ENCODE results near the gene USP24.
"Not testable (repeated sequence)": the region's sequence is repeated elsewhere in the genome, so short reads cannot be mapped to it uniquely, and the experiment has no call there.

The USP24 gene

DNA sequence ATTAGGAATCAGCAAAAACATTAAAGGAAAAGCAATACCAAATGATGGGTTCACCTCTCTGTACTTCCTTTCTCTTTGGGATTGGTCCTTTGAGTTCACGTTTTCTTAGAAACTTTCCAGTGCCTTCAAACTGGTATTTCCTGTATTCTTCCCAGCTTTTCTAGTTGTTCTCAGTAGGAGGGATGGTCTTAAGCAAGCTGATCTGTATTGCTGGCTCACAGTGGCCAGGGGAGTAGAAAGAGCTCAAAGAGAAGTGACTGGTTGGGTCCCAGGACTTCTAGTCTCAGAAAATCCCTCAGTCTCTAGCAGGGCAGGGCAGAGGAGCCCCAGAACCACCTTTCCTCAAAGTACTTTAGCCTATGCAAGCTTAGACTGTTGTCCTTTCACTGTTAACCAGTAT, 10.1 kb upstream of the USP24 start:
- DNase-seq = no peak

DNA sequence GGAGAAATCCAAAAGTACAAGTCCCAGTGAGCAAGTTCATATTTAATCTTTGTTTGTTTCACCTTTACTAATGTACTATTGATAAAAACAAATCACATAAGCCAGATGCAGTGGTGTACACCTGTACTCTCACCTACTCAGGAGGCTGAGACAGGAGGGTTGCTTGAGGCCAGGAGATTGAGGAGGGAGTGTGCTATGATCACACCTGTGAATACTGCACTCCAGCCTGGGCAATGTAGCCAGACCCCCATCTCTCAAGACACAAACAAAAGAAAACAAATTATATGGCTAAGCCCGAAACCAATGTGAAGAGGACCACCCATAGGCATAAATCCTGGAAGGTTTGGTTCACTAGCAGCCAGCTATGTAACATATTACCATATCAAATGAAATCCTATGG, 9.6 kb upstream of the USP24 start:
- no peak for DNase-seq

DNA sequence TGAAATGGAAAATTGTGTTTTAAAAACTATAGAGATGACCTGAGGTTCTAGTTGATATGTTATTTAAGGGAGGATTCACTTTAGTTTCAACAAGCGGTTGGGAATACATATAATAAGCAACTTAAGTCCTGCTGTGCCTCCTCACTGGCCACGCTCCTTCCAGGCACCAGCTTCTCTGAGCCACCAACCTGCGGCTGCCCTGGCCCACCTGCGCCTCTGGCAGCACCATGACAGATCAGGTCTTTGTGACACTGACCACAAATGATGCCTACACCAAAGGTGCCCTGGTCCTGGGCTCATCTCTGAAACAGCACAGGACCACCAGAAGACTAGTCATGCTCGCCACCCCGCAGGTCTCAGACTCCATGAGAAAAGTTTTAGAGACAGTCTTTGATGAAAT, 7.0 kb upstream of the USP24 start:
- DNase-seq = no peak

DNA sequence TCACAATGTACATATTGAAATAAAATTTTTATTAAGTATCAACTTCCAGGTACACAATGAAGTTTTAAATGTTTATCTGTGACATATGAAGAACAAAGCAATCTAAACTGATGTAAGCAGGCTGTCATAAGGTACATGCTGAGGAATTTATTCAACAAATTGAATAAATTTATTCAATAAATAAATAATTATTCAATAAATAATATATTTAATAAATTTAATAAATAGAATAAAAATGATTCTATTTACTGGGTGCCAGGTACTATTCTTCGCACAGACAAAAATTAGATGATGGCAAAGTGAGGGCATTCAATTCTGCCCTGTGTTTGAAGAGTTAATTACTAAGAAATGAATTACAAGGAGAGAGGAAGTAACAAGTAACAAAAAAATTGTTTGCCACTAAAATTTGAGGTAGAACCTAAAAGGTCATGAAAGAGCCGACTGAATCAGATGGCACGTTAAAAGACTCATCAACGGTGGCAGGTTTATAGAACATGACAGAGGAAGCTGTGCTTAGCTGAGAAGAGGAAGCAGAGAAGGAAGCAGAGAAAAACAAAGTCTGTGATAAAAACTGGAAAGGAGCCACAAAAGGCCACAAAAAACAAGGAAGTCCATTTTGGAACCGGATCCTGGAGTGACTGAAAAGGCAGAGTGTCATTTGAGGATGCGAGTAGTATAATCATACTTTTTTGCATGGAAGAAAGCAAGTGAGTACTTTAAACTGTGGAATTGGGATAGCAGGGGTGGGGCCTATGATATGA, 2.2 kb upstream of the USP24 start:
- DNase-seq = no peak

DNA sequence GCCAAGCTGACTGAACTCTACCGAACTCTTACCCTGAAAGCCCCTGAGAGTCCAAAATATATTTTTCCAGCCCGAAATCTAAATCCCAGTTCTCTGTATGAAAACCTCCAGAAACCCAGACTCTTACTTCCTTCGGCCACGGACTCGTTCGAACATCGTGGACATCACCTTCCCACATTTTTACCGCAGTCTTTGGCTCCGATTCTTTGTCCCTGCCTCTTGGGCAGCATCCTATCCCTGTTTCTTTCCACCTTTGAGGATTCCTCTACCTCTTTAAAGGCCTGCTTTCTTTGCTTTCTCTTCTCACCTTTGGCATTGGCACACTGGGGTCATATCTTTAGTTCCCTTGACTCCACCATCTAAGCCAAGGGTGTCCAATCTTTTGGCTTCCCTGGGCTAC, 932 bp upstream of the USP24 start:
- no peak for DNase-seq

DNA sequence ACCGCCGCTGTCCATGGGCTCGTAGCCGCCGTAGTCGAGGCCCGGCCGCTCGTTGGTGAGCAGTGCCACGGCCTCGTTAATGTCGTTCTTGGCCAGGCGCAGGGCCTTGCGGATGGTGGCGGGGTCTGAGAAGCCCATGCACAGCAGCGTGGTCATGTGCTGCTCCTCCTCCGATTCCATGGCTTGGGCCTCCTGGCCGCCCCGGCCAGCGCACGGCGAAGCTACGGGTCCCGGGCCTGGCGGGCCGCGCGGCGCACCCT, 300 bp downstream of the USP24 start:
- DNase-seq = no peak

DNA sequence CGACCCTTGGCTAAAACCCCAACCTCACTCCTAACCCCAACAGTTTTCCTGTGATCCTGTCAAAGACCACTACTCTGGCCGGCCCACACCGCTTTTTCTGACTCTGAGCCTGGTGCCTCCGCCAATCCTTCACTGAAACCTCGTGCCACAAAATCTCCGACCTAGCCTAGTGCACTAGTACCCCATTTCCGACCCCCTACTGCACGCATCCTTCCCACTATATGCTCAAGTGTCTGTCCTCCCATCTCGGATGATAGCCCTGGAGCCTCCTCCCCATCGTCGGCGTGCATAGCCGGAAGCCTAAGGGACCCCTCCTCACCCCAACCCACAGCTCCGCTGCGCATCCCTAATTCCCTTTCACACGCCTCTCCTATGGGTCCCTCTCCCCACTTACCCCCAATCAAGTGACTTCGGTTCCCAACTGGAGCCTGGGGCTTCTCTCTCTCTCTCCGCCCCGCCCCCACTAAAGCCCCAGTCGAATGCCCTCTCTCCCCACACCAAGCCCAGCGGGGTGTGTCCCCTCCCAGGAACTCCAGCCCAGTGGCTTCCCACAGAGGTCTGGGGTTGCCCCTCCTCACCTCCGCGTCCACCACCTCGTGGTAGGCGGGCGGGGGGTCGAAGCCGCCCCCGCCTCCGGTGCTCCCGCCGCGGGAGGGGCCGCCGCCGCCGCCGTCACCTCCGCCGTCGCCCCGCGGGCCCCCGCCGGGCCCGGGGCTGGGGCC, 791 bp downstream of the USP24 start:
- peak; percentile 33 for DNase-seq

DNA sequence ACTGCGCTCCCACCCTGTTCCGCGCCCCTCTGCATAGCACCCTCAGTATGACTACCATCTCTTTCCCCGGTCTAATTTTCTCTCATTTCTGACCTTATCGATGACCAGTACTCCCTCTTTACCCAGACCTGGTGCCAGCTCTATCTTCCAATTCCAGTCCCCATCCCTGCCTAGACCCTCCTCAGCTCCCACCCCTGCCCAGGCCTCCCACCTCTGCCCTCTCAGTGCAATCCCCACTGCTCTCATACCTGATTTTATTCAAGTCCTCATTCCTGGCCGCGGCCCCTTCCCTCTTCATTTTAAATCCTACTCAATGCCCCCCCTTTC, 1.3 kb downstream of the USP24 start:
- DNase-seq = peak; percentile 41

DNA sequence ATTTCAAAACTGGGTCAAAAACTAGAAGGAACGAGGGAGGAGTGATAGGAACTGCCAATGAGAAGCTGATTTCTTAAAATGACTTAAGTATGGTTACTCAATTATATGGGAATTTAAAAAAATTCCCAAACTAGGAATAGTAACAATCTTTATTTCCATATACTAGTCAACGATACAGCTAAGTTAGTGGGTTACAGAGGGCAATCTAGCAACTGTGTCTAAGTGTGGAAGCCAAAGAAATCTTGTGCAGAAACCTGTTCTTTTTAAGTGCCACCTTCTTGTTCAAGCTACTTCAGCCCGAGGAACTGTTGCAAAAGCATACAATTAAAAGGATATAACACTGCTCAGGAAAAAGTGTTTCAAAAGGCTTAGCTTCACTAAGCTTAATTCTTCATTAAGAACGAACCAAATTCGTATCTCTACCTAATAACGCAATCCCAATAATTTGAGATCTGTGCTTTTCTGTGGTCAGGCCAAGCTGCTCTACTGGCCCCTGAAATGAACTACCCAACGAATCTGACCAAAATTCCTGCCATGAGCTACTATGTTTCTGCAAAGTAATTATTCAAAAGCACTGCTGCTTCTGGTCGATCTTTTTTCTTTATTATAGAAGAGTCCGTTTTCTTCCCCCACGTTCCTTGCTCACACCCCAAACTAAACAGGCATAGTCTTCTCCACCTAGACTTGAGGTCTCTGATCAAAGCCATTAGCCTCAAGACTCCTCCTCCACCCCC, 1.8 kb downstream of the USP24 start:
- DNase-seq = no peak

DNA sequence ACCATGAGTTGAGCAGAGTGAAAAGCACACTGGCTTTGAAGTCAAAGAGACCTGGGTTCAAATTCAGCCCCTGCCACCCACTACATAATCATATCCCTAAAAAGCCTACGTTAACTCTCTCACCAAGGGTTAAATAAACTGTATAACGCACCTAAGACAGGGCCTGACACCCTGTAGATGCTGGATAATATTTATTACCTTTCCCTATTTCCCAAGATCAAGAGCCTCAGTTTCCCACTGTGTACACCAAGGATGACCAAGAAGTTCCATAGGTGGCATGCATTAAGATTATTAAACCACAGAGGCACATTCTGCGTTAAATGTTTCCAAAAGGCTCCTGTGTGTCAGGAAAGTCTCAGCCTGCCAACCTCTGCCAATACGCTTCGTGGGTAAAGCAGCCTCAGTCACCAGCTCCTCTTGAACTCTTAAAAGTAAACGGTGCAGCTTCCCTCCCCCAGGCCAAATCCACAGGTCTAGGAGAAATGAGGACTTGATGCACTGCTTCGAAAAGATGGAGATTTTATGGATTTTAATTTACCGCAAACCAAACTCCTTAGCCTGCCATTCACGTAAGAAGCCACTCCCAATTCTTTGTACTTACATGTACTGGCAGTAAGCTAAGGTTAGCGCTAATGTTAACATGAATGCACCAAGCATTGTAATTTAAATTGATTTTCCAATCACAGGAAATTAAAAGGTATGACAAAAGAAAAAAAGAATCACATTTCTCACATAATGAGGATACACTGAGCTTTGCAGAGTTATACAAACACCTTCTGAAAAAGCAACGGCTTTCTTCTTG, 2.6 kb downstream of the USP24 start:
- no peak for DNase-seq

DNA sequence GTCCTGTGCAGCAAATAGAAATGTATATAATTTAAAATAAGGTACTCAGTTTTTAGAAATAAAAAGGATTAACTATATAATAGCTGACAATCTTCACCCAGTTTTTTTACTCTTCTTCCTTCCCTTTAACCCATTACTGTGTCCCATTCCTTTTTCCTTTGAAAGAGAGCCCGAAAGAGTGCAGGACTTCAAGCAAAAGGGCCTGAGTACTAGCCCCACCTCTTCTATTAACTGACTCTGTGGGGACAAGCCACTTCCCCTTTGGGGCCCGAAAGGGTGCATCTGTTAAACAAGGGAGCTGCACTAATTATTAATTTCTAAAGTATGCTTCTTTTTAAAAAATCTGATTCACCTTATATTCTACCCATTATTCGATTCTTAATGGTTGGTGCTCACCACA, 3.3 kb downstream of the USP24 start:
- no peak for DNase-seq

DNA sequence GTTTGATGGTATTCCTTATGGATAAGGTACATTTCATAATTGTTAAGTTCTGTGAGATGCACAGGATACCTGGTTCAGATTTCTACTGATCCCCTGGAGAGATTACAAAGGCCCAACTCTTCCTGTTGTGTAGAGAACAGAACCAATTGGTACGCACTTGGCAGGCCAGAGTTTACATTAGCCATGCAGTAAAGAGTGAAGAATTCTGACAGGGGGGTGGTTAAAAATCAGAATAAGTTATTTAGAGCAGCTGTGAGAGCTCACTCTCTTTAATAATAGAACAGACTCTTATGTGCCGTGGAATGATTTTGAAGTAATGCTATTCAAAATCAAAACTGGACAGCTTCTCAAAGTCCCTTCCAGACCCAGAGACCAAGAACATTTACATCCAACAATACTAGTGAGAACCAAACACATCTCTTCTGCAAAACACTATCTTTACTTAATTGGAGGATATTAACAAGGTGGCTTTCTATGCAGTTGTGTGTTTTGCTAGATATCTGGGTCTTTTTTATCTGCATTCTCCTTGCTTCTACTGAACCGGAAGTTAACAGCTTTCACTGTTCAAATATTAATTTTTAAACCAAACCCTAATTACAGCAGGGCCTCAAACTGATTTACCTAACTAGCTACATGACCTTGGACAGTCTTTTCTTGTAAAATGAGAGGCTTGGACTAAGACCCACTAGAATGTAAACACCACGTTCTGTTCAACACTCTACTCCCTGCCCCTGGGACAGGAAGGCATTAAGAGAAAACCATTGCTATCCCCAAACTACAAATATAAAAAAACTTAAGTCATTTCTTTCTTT, 4.0 kb downstream of the USP24 start:
- DNase-seq = no peak

DNA sequence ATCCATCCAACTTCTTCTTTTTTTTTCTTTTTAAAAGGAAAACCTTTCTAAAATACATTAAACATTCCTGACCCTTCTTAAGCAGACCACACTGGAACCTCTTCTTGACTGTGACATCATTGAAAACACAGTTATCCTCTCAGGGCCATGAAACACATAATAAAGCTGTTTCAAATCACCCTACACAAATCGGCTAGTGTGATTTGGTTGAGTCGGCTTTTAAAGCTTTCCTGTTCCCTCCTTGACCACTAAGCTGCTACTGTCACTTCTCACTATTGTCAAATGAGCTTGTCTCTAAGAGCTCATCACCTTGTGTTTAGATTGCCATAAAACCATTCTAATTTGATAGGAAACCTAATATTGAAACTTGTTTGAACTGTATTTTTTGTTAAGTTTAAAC, 5.9 kb downstream of the USP24 start:
- DNase-seq = no peak

DNA sequence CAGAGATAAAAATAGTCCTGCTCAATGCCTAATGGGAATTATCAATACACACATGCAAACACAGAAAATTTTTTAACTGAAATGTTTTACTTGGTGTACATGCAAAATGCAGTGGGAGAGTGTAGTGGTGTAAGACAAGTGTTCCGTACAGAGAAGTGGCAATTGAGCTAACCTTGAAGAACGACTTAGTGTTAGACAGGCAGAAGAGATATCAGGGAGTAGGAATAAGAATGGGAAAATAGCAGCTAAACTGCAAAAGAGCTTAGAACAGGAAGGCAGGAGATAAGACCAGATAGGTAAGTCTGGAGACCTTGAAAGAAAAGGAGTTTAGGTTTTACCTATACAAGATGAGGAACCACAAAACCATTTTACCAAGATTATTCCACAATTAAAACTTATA, 9.0 kb downstream of the USP24 start:
- no peak for DNase-seq

DNA sequence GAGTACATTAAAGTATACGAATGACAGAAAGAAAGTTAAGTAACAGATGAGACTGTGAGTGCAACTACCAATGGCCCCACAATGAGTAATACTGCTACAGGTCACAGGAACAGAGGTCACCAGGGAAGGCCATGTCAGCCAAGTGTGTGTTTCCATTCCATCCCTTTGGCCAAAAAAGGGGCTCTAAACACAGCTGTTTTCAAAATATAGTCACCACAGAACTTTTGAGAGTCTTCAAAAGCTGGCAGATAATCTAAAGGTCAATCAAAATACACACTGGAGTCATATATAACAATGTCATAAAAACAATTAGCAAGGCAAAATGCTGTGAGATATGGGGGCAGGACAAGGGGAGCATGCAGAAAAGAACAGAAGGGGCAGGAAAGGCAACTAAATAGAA, 10.2 kb downstream of the USP24 start:
- DNase-seq = no peak

DNA sequence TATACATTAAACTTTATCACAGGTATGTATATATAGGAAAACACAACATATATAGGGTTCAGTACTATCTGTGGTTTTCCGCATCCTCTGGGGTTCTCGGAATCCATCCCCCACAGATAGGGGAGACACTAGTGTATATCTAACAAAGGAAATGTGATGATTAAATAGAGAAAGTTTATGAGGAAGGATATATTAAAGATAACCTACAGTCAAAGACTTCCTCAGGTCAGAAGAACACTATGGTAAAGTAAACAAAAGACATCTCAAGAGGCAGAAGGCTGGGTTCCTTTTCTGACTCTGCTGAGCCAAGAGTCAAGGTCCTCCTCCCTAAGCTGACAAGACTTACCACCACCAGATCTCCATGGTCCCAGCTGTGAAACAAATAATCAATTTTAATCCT, 12.1 kb downstream of the USP24 start:
- no peak for DNase-seq

DNA sequence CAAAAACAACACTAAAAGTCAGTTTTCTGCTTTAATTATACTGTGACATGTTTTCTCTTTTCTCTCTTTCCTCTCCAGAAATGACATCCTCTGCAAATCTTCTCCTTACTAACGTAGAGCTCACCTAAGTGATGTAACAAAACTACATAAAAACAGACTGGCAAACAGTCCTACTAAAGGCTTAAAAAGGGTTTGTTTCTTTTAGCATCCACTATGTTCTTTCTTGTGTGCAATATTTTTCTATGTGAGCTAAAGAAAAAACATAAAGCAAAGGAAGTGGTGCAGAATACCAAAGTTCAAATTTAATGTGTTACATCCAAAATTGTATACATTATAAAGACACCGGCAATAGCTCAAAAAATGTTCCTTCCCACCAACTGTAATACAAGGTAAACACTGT, 14.5 kb downstream of the USP24 start:
- DNase-seq = no peak

DNA sequence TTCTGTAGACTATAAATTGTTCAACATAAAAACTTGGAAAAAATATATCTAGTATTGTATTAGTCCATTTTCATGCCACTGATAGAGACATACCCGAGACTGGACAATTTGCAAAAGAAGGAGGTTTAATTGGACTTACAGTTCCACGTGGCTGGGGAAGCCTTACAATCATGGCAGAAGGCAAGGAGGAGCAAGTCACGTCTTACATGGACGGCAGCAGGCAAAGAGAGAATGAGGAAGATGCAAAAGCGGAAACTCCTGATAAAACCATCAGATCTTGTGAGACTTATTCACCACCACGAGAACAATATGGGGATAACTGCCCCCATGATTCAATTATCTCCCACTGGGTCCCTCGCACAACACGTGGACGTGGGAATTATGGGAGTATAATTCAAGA, 15.4 kb downstream of the USP24 start:
- not testable (repeated sequence) for DNase-seq

DNA sequence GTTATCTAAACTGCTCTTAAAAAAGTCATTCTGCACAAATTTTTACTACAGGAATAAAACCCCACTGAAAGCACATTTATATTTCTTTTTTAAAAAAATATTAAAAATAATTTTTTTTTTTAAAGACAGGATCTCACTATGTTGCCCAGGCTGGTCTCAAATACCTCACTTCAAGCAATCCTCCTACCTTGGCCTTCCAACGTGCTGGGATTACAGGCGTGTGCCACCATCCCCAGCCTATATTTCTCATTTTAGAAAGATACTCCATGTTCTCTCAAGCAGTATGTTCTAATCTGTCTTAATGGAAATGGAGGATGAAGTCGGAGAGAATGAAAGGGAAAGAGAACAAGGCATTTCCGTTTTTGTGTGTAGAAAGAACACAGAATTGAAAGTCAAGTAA, 17.1 kb downstream of the USP24 start:
- no peak for DNase-seq

DNA sequence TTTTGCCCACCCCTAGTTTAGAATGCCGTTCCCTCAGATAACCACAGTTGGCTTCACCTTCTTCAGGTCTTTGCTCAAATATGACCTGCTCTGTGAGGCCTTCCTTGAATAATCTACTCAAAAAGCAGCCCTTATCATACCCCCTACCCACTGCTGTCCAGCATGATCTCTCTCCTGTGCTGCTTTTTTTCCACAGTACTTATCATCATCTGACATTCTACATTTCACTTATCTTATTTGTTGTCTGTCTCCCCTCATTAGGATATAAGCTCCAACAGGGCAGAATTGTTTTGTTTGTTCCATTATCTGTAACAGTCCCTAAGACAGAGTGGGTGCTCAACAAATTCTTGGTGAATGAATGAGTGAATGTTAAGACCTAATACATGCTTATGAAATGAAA, 18.1 kb downstream of the USP24 start:
- DNase-seq = no peak

DNA sequence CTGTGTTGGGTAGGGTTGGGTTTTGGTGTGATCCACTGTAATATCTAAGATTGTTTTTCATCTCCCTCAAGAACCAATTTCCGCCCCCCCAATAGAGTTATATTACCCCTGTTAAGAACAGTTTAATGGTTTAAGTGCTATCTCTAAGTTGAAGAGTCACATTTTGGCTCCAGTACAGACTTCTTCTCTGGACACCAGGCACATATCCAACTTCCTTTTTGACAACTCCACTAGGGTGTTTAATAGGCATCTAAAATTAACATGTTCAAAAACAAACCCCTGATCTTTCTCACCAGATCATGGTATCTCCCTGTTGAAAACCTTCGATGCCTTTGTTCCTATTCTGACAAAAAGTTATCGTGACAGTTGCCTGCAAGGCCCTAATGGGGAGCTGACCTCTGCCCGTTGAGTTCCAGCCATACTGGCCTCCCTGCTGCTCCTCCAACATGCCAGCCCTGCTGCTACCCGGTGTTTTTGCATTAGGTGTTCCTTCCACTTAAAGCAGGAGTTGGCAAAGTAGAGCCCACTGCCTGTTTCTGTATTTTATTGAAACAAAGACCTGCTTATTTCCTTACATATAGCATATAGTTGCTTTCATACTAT, 18.6 kb downstream of the USP24 start:
- DNase-seq = no peak

DNA sequence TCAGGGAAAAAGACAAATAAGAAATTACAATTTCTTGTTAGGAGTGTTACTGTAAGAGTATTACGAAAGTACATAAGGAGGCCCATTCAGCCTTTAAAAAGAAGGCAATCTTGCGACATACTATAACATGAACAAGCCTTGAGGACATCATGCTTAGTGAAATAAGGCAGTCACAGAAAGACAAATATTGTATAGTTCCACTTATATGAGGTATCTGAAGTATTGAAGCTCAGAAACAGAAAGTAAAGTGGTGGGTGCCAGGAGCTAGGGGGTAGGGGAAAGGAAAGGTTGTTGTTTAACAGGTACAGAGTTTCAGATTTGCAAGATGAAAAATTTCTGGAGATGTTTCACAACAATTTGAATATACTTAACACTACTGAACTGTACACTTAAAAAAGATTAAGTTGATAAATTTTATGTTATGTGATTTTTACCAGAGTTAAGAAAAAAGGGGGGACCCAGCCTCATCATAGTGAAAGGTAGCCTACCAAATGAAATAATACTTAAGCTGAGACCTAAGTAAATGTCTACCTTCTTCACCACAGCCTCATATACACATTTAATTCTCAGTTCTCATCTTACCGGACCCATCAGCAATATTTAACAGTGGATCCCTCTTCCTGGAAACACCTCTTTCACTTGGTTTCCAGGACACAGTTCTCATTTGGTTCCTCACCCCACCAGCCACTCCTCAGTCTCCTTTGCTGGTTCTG, 19.5 kb downstream of the USP24 start:
- DNase-seq = no peak

Measured in activated CD8-positive, alpha-beta memory T cell treated with anti-CD3 and anti-CD28 coated beads, Interleukin-2, amount 50 U/mL, for 4 hours (primary cell).